Measurements from ENCODE around the gene FBN1. TPM values are rescaled to one million over a fixed set of nuclear protein-coding genes. Genes with fewer than 3 reads are reported as not detected.

Gene FBN1
- total and polyA plus RNA-seq, 2 experiments from 2014 or later = 1.9 to 3.8 TPM

GRCh38 chr15:48592221-48592731 is 53.2 kb downstream of the FBN1 start:
- no peak for ATAC-seq
- Histone ChIP-seq H4K20me1 (replicated peaks; ENCODE audit: insufficient read depth) (no peaks in the 10 kb centered on the region), H3K27ac (ENCODE audit: low read depth) (no peak overlapping the region), H2AFZ (no peak overlapping the region), H3K4me1 (ENCODE audit: insufficient read depth) (peaks cover 7% of the 10 kb centered on the region; the same call in 1 of the 2 replicates), H3K79me2 (replicated peaks; ENCODE audit: insufficient read depth) (no peaks in the 10 kb centered on the region), H3K9me2 (ENCODE audit: insufficient read depth) (no peaks in the 10 kb centered on the region), H3F3A (replicated peaks; ENCODE audit: low read depth) (no peaks in the 10 kb centered on the region), H3K4me2 (no peak overlapping the region), H3K36me3 (ENCODE audit: insufficient read depth) (no peaks in the 10 kb centered on the region), H3K4me3 (no peak overlapping the region), H3K27me3 (ENCODE audit: insufficient read depth) (no peaks in the 10 kb centered on the region)
- TF ChIP-seq EZH2 (IDR thresholded peaks at IDR 0.05; ENCODE audit: low read depth, unreplicated experiment) = no peak
- no peak for TF ChIP-seq REST (IDR thresholded peaks at IDR 0.05; ENCODE audit: unreplicated experiment)
- no peak for TF ChIP-seq POLR2AphosphoS5 (IDR thresholded peaks at IDR 0.05; ENCODE audit: low read depth)
- TF ChIP-seq CTCF (conservative IDR thresholded peaks at IDR 0.05; ENCODE audit: low read depth in 2 of 2) = no peak
- TF ChIP-seq EZH2phosphoT487 (IDR thresholded peaks at IDR 0.05; ENCODE audit: unreplicated experiment) = no peak
- no peak for TF ChIP-seq ETS1 (IDR thresholded peaks at IDR 0.05)
- TF ChIP-seq NANOG (IDR thresholded peaks at IDR 0.05; ENCODE audit: borderline replicate concordance) = no peak
- no peak for TF ChIP-seq ZNF331 (CRISPR knock-in tag; IDR thresholded peaks at IDR 0.05; ENCODE audit: low read depth)
- TF ChIP-seq STAT1 (IDR thresholded peaks at IDR 0.05; ENCODE audit: unreplicated experiment) = no peak
- no peak for TF ChIP-seq CREB1 (CRISPR knock-in tag; IDR thresholded peaks at IDR 0.05; ENCODE audit: low read depth)
- TF ChIP-seq JUNB (IDR thresholded peaks at IDR 0.05; ENCODE audit: unreplicated experiment) = no peak
- no peak for TF ChIP-seq ZNF462 (CRISPR knock-in tag; IDR thresholded peaks at IDR 0.05)
- TF ChIP-seq ZNF114 (CRISPR knock-in tag; IDR thresholded peaks at IDR 0.05) = no peak
- no peak overlapping the region for H3K27ac Mint-ChIP-seq
- DNase-seq (ENCODE audit: low spot score) = no peak
- no peak overlapping the region for H3K4me3 Mint-ChIP-seq
- H3K27me3 Mint-ChIP-seq (ENCODE audit: insufficient read depth, low read depth, poor library complexity) = no peaks in the 10 kb centered on the region
- H3K36me3 Mint-ChIP-seq (ENCODE audit: low read depth) = no peaks in the 10 kb centered on the region
- H3K4me1 Mint-ChIP-seq = peaks cover 8% of the 10 kb centered on the region; the same call in 2 of the 3 replicates
- no peaks in the 10 kb centered on the region for H3K9me3 Mint-ChIP-seq
